Esophagus muscularis mucosa (tissue), 4 donors: Measurements from ENCODE around the gene NUP214. TPM values are rescaled to one million over a fixed set of nuclear protein-coding genes. Genes with fewer than 3 reads are reported as not detected.

ENCODE experiments used
- DNase-seq: peaks from one replicate; pipeline ENCODE4 v3.0.0-alpha.2; 2017; ENCODE audit errors: extremely low spot score
- H3K27ac ChIP-seq, 4 donors: fragments of 200-600 bp; sonication (generic); replicated peaks in 1 of 4; 1 replicate in 3 of 4; 2 replicates in 1 of 4; pipeline ENCODE4 v1.5.1; 2016 to 2019; ENCODE audit warnings: mild to moderate bottlenecking in 1 of 4
- H3K27me3 ChIP-seq, 4 donors: fragments of 200-600 bp; sonication (generic); one replicate each; pipeline versions ENCODE4 v1.5.1 to v1.6.0; 2016 to 2019
- H3K36me3 ChIP-seq, 4 donors: fragments of 200-600 bp; sonication (generic); one replicate each; pipeline ENCODE4 v1.5.1; 2016 to 2019
- H3K4me1 ChIP-seq, 4 donors: fragments of 200-600 bp; sonication (generic); one replicate each; pipeline ENCODE4 v1.5.1; 2016 to 2019
- H3K4me3 ChIP-seq, 4 donors: fragments of 200-600 bp; sonication (generic); 1 replicate in 2 of 4; 2 replicates in 2 of 4; pipeline ENCODE4 v1.5.1; 2016 to 2019; ENCODE audit warnings: mild to moderate bottlenecking in 4 of 4, moderate library complexity in 1 of 4
- H3K9me3 ChIP-seq, 4 donors: fragments of 200-600 bp; sonication (generic); 1 replicate in 3 of 4; 2 replicates in 1 of 4; pipeline ENCODE4 v1.5.1; 2016 to 2019
- EP300 ChIP-seq: sonication (generic); formaldehyde crosslinking; IDR thresholded peaks from one replicate; pipeline ENCODE4 v1.6.1; 2017; ENCODE audit warnings: antibody characterized with exemption
- POLR2A ChIP-seq: fragments of 450-650 bp; IDR thresholded peaks from one replicate; pipeline ENCODE4 v1.6.1; 2017; ENCODE audit warnings: antibody characterized with exemption, moderate library complexity, mild to moderate bottlenecking, low read depth
- POLR2AphosphoS5 ChIP-seq, 2 donors: sonication (generic); formaldehyde crosslinking; IDR thresholded peaks; one replicate each; pipeline ENCODE4 v1.6.1; 2017; ENCODE audit warnings: antibody characterized with exemption in 2 of 2
- WGBS: methylation state at CpG from one replicate; pipeline ENCODE4 v1.1.5; 2018; 5-methylcytosine and 5-hydroxymethylcytosine counted together
- intact Hi-C: fragments of 100-400 bp; cut with DNase I; formaldehyde crosslinking; loops from one replicate; pipeline ENCODE4 v1.15.1; 2023
- total RNA-seq, 4 donors: library from RNA; depleted of rRNA; stranded (reverse); fragments of >200 nt; gene quantifications; one replicate each; pipeline versions ENCODE4 v1.1.0 to v1.2.1, GENCODE V29; 2016
- TF ChIP-seq, protein P1 (sequence below), 3 experiments: fragments of 200-600 bp in 2 of 3; fragments of 450-650 bp in 1 of 3; sonication (generic) in 2 of 3; IDR thresholded peaks; one replicate each; pipeline ENCODE4 v1.5.1; 2017 to 2019; ENCODE audit warnings: antibody characterized with exemption in 3 of 3, mild to moderate bottlenecking in 2 of 3, moderate library complexity in 1 of 3

The NUP214 gene
- total RNA-seq, 4 donors from 2014 or later: 26.4 to 36.2 (median 28.7) TPM

DNA sequence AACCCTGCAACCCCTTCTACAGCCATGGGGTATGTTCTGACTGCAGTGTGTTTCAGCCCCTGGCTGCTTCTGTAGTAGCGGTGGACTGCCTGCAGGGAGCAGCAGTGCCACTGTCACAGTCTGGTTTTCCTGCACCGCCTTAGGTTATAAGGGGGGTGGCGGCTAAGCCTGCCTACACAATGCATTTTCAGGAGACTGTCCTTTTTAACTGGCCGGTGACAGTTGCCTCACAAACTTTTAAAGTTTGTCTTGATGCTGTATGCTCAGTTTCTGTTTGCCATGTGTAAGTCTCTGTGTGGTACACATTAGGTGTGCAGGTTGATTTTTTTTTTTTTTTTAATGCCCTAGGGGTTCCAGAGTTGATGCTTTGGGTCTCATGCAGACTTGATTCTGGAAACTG is 53.0 kb downstream of the NUP214 start:
- TF ChIP-seq POLR2A (no peak), POLR2AphosphoS5 (IDR thresholded peaks at IDR 0.05) (peak in 1 of 2 donors; percentile 17), EP300 (no peak)
- TF ChIP-seq, protein P1, sequence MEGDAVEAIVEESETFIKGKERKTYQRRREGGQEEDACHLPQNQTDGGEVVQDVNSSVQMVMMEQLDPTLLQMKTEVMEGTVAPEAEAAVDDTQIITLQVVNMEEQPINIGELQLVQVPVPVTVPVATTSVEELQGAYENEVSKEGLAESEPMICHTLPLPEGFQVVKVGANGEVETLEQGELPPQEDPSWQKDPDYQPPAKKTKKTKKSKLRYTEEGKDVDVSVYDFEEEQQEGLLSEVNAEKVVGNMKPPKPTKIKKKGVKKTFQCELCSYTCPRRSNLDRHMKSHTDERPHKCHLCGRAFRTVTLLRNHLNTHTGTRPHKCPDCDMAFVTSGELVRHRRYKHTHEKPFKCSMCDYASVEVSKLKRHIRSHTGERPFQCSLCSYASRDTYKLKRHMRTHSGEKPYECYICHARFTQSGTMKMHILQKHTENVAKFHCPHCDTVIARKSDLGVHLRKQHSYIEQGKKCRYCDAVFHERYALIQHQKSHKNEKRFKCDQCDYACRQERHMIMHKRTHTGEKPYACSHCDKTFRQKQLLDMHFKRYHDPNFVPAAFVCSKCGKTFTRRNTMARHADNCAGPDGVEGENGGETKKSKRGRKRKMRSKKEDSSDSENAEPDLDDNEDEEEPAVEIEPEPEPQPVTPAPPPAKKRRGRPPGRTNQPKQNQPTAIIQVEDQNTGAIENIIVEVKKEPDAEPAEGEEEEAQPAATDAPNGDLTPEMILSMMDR (IDR thresholded peaks at IDR 0.05): peak; percentile 83 to 95 (median 91)
- DNase-seq: no peak
- intact Hi-C loops: loop anchor here (1.0 kb wide), 1 partner anchor 158 kb away; no protein-coding TSS in a partner anchor
- Histone ChIP-seq H3K27ac (no peak overlapping the region), H3K9me3 (no peaks in the 10 kb centered on the region), H3K27me3 (no peaks in the 10 kb centered on the region), H3K36me3 (peaks cover 35 to 98% (median 71%) of the 10 kb centered on the region in 4 donors), H3K4me1 (peaks cover 0 to 10% (median 8%) of the 10 kb centered on the region in 4 donors), H3K4me3 (no peak overlapping the region)
- 8% methylated on average over 4 of the region's 4 CpGs for WGBS

DNA sequence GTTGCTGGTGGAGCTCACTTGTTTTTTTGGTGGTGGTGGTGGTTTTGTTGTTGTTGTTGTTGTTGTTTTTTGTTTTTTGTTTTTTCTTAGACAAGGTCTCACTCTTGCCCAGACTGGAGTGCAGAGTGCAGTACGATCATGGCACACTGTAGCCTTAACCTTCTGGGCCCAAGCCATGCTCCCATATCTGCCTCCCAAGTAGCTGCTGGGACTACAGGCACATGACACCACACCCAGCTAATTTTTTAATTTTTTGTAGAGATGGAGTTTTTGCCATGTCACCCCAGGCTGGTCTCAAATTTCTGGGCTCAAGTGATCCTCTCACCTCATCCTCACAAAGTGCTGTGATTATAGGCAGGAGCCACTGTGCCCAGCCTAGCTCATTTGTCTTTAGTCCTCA is 53.5 kb downstream of the NUP214 start:
- intact Hi-C loops: loop anchor here (1.0 kb wide), 1 partner anchor 157 kb away; no protein-coding TSS in a partner anchor

DNA sequence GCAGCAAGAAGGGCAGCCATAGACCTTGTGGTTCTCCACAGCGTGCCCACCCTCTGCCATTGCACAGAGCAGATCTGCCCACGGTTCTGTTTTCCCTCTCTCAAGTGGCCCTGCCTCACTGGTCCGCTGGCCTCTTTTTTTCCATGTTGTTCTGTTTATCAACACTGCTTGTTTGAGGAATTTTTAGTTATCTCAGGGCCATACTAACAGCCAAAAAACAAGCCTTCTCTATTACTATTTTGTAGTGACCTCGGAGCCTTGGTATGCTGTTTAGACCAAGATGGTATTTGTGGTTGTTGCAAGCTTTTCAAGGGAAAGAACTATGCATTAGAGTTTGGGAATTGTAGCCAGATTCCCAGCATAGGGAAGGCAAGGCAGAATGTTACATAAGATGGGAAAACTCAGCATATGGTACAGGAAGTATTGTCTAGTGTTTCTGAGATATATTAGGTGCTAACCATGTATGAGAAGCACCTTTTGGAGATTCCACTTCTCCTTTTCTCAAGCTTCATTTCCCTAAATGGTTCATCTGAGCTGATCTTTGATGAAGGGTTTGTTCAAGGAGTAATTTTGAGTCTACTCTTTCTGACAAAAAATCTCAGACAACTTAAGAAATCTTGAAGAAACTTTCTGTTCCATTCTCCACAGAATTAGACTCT is 54.3 kb downstream of the NUP214 start:
- Histone ChIP-seq H3K9me3 (no peaks in the 10 kb centered on the region), H3K27ac (no peak overlapping the region), H3K4me1 (peaks cover 0 to 10% (median 8%) of the 10 kb centered on the region in 4 donors), H3K27me3 (no peaks in the 10 kb centered on the region), H3K4me3 (no peak overlapping the region), H3K36me3 (peaks cover 25 to 93% (median 62%) of the 10 kb centered on the region in 4 donors)
- TF ChIP-seq POLR2AphosphoS5 (IDR thresholded peaks at IDR 0.05) (no peak), EP300 (no peak), POLR2A (no peak)
- TF ChIP-seq, protein P1 (IDR thresholded peaks at IDR 0.05): no peak
- intact Hi-C loops: no loop called here
- no peak for DNase-seq
- WGBS: 79% methylated on average over 4 of the region's 4 CpGs

More for the DNA sequence above, 53.5 kb downstream of the NUP214 start:
- H3K9me3 ChIP-seq: no peaks in the 10 kb centered on the region
- peaks cover 33 to 93% (median 68%) of the 10 kb centered on the region in 4 donors for H3K36me3 ChIP-seq
- TF ChIP-seq, protein P1 (IDR thresholded peaks at IDR 0.05): no peak
- TF ChIP-seq EP300 (no peak), POLR2A (no peak), POLR2AphosphoS5 (IDR thresholded peaks at IDR 0.05) (no peak)
- whole genome bisulfite sequencing: 90% methylated on average over 1 of the region's 1 CpG
- no peak for DNase-seq
- peaks cover 0 to 10% (median 8%) of the 10 kb centered on the region in 4 donors for H3K4me1 ChIP-seq
- H3K27me3 ChIP-seq: no peaks in the 10 kb centered on the region
- H3K27ac ChIP-seq: no peak overlapping the region
- no peak overlapping the region for H3K4me3 ChIP-seq

DNA sequence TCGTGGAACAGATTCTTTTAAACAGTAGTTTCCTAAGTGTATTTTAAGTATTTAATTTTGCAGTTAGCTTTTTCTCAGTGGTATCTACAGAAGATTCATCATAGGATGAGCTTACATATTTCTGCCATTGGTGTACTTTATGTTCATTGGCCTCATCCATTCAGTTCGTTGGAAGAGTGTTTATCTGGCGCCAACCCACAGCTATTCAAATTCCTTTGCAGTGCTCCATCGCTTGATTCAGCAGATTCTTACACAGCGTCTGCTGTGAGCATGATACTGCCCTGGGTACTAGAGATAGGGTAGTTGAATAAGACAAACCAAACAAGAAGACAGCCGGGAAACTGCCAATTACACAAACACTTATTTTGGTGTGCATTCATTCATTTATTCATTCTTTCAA is 55.1 kb downstream of the NUP214 start:
- peaks cover 0 to 10% (median 8%) of the 10 kb centered on the region in 4 donors for H3K4me1 ChIP-seq
- DNase-seq: no peak
- H3K27me3 ChIP-seq: no peaks in the 10 kb centered on the region
- H3K4me3 ChIP-seq: no peak overlapping the region
- 57% methylated on average over 6 of the region's 6 CpGs for WGBS
- no peaks in the 10 kb centered on the region for H3K9me3 ChIP-seq
- no peak overlapping the region for H3K27ac ChIP-seq
- TF ChIP-seq, protein P1 (IDR thresholded peaks at IDR 0.05): no peak
- TF ChIP-seq EP300: no peak
- TF ChIP-seq POLR2A: no peak
- TF ChIP-seq POLR2AphosphoS5 (IDR thresholded peaks at IDR 0.05): no peak
- intact Hi-C loops: no loop called here
- peaks cover 18 to 93% (median 58%) of the 10 kb centered on the region in 4 donors for H3K36me3 ChIP-seq
